SK-N-SH (cell line): ENCODE measurements around the gene KCNS1. TPM values are rescaled to one million over a fixed set of nuclear protein-coding genes. Genes with fewer than 3 reads are reported as not detected.

Experiments used
- CTCF ChIA-PET: fragments of 300-600, 350-600 bp; formaldehyde crosslinking; extraction: SDS; loops from one replicate; lab custom pipeline; 2021; lab: Yijun Ruan, JAX
- POLR2A ChIA-PET: fragments of 350-600 bp; sonication (Branson Sonifier 250); formaldehyde crosslinking; extraction: SDS; loops from one replicate; lab custom pipeline; 2020; ENCODE audit warnings: antibody characterized with exemption, inconsistent platforms; lab: Yijun Ruan, JAX
- DNase-seq: peaks from one replicate; pipeline ENCODE4 v3.0.0; 2012
- H2AFZ ChIP-seq: fragments of 200-600 bp; sonication (generic); 2 replicates; pipeline ENCODE4 v1.8.1; 2016; ENCODE audit warnings: antibody characterized with exemption, mild to moderate bottlenecking, low read depth
- H3F3A ChIP-seq: fragments of 200-600 bp; sonication (generic); replicated peaks from 2 replicates; pipeline ENCODE3; 2016; ENCODE audit warnings: antibody characterized with exemption, mild to moderate bottlenecking; ENCODE audit not compliant: insufficient read depth
- H3K27ac ChIP-seq, 2 experiments: fragments of 200-500 bp in 1 of 2; fragments of 200-600 bp in 1 of 2; sonication (Bioruptor generic) in 1 of 2; sonication (generic), shearing (Covaris generic) in 1 of 2; 2 replicates each; pipeline versions ENCODE4 v1.5.1 to v1.6.1; 2014 to 2016; ENCODE audit warnings: low read depth in 2 of 2, inconsistent platforms in 1 of 2, low read length in 1 of 2, mild to moderate bottlenecking in 1 of 2, mixed read lengths in 1 of 2
- H3K27me3 ChIP-seq: fragments of 200-600 bp; sonication (generic), shearing (Covaris generic); 2 replicates; pipeline ENCODE4 v1.6.1; 2016; ENCODE audit warnings: mixed run types; ENCODE audit not compliant: insufficient read depth
- H3K36me3 ChIP-seq, 2 experiments: fragments of 200-500 bp in 1 of 2; fragments of 200-600 bp in 1 of 2; sonication (Bioruptor generic) in 1 of 2; sonication (generic) in 1 of 2; replicated peaks in 1 of 2; 2 replicates each; pipeline versions ENCODE3 to v1.5.1; 2014 to 2016; ENCODE audit warnings: low read length in 1 of 2, mild to moderate bottlenecking in 1 of 2; ENCODE audit not compliant: insufficient read depth in 2 of 2, control insufficient read depth in 1 of 2
- H3K4me1 ChIP-seq, 2 experiments: fragments of 200-500 bp in 1 of 2; fragments of 200-600 bp in 1 of 2; sonication (Bioruptor generic) in 1 of 2; sonication (generic), shearing (Covaris generic) in 1 of 2; 2 replicates each; pipeline versions ENCODE4 v1.5.1 to v1.6.1; 2014 to 2016; ENCODE audit warnings: low read depth in 1 of 2, low read length in 1 of 2, mixed run types in 1 of 2; ENCODE audit not compliant: insufficient read depth in 2 of 2, control insufficient read depth in 1 of 2
- H3K4me2 ChIP-seq: fragments of 200-600 bp; sonication (generic), shearing (Covaris generic); 2 replicates; pipeline ENCODE4 v1.6.1; 2017; ENCODE audit warnings: mixed run types
- H3K4me3 ChIP-seq, 2 experiments: fragments of 200-500 bp in 1 of 2; fragments of 200-600 bp in 1 of 2; sonication (Bioruptor generic) in 1 of 2; sonication (generic), shearing (Covaris generic) in 1 of 2; 2 replicates each; pipeline versions ENCODE4 v1.5.1 to v1.8.1; 2014 to 2016; ENCODE audit warnings: low read depth in 2 of 2, inconsistent platforms in 1 of 2, low read length in 1 of 2, mild to moderate bottlenecking in 1 of 2, mixed read lengths in 1 of 2, moderate library complexity in 1 of 2
- H3K79me2 ChIP-seq: fragments of 200-600 bp; sonication (generic); 2 replicates; pipeline ENCODE4 v1.8.1; 2017; ENCODE audit warnings: mild to moderate bottlenecking; ENCODE audit not compliant: insufficient read depth
- H3K9ac ChIP-seq: fragments of 200-600 bp; sonication (generic); 2 replicates; pipeline ENCODE4 v1.6.1; 2017; ENCODE audit warnings: mixed run types
- H3K9me2 ChIP-seq: fragments of 200-600 bp; sonication (generic); 2 replicates; pipeline ENCODE4 v1.6.1; 2017; ENCODE audit warnings: mixed run types
- H3K9me3 ChIP-seq: fragments of 200-600 bp; sonication (generic); 2 replicates; pipeline ENCODE4 v1.6.1; 2017; ENCODE audit warnings: mixed run types, mild to moderate bottlenecking, moderate library complexity
- H4K20me1 ChIP-seq: fragments of 200-600 bp; sonication (generic); 2 replicates; pipeline ENCODE4 v1.6.1; 2017; ENCODE audit warnings: mild to moderate bottlenecking, mixed run types; ENCODE audit not compliant: insufficient read depth
- CHD2 ChIP-seq: fragments of 150-350 bp; IDR thresholded peaks from 2 replicates; pipeline ENCODE4 v1.6.1; 2018; ENCODE audit warnings: low read length; ENCODE audit not compliant: partially characterized antibody
- ELF1 ChIP-seq: IDR thresholded peaks from 2 replicates; pipeline ENCODE4 v1.4.0; 2012
- EP300 ChIP-seq, 2 experiments: IDR thresholded peaks; 2 replicates each; pipeline versions ENCODE4 v1.4.0 to v1.6.1; 2012; ENCODE audit warnings: borderline replicate concordance in 1 of 2, low read depth in 1 of 2, low read length in 1 of 2
- EZH2phosphoT487 ChIP-seq: fragments of 200-600 bp; sonication (generic); IDR thresholded peaks from 2 replicates; pipeline ENCODE4 v1.6.1; 2017; ENCODE audit warnings: low read depth, mixed run types, mild to moderate bottlenecking, antibody characterized with exemption, moderate library complexity, borderline replicate concordance
- FOXJ3 ChIP-seq: sonication (generic); formaldehyde crosslinking; IDR thresholded peaks from 2 replicates; pipeline ENCODE4 v1.5.1; 2020; ENCODE audit warnings: mild to moderate bottlenecking, missing genetic modification reagents
- FOXM1 ChIP-seq: IDR thresholded peaks from 2 replicates; pipeline ENCODE4 v1.4.0; 2012; ENCODE audit warnings: low read depth, mild to moderate bottlenecking
- GATA2 ChIP-seq: sonication (generic); formaldehyde crosslinking; IDR thresholded peaks from 2 replicates; pipeline ENCODE4 v1.5.0; 2020; ENCODE audit warnings: mild to moderate bottlenecking, missing genetic modification reagents
- IRF3 ChIP-seq: fragments of 150-350 bp; IDR thresholded peaks from 2 replicates; pipeline ENCODE4 v1.6.1; 2016; ENCODE audit warnings: mild to moderate bottlenecking, low read depth, low read length
- MXI1 ChIP-seq: IDR thresholded peaks from 2 replicates; pipeline ENCODE4 v1.6.1; 2012; ENCODE audit warnings: mild to moderate bottlenecking, low read depth, low read length, improper control_type of control experiment
- PBX3 ChIP-seq: IDR thresholded peaks from 2 replicates; pipeline ENCODE4; 2012
- POLR2AphosphoS5 ChIP-seq: IDR thresholded peaks from 2 replicates; pipeline ENCODE4 v1.6.1; 2012; ENCODE audit warnings: low read depth, low read length
- RCOR1 ChIP-seq: fragments of 150-350 bp; IDR thresholded peaks from 2 replicates; pipeline ENCODE4 v1.6.1; 2017; ENCODE audit warnings: antibody characterized with exemption, low read length
- REST ChIP-seq: IDR thresholded peaks from 2 replicates; pipeline ENCODE4 v1.6.1; 2012; ENCODE audit warnings: mild to moderate bottlenecking, low read depth, low read length, moderate library complexity
- RFX5 ChIP-seq: IDR thresholded peaks from 2 replicates; pipeline ENCODE4 v1.6.1; 2012; ENCODE audit warnings: mild to moderate bottlenecking, improper control_type of control experiment, low read length
- TAF1 ChIP-seq: IDR thresholded peaks from 2 replicates; pipeline ENCODE4 v1.6.1; 2012; ENCODE audit warnings: low read depth, mild to moderate bottlenecking, low read length, moderate library complexity, borderline replicate concordance
- TCF12 ChIP-seq: IDR thresholded peaks from 2 replicates; pipeline ENCODE4 v1.4.0; 2012
- YY1 ChIP-seq: IDR thresholded peaks from 2 replicates; pipeline ENCODE4 v1.4.0; 2012; ENCODE audit warnings: low read depth, mild to moderate bottlenecking
- WGBS: methylation state at CpG from one replicate; pipeline ENCODE4 v1.1.6; 2017; ENCODE audit warnings: low lambda C conversion rate; 5-methylcytosine and 5-hydroxymethylcytosine counted together
- polyA plus RNA-seq, 3 experiments: library from polyadenylated mRNA; depleted of rRNA; stranded (reverse); fragments of >200 nt; gene quantifications; 2 replicates each; pipeline ENCODE4 v1.2.3, GENCODE V29; 2012
- TF ChIP-seq, protein P1 (sequence below): IDR thresholded peaks from 2 replicates; pipeline ENCODE4 v1.4.0; 2012; ENCODE audit warnings: low read depth
- TF ChIP-seq, protein P2 (sequence below): fragments of 150-350 bp; IDR thresholded peaks from 2 replicates; pipeline ENCODE4 v1.6.1; 2017; ENCODE audit warnings: antibody characterized with exemption, low read length, low read depth, borderline replicate concordance
- TF ChIP-seq, protein P3 (sequence below): IDR thresholded peaks from 2 replicates; pipeline ENCODE4 v1.4.0; 2012; ENCODE audit warnings: low read depth, borderline replicate concordance
- TF ChIP-seq, protein P4 (sequence below): IDR thresholded peaks from 2 replicates; pipeline ENCODE4 v1.4.0; 2012; ENCODE audit warnings: low read depth, borderline replicate concordance

The KCNS1 gene
- polyA plus RNA-seq, 1 of the 3 experiments (the other 2 are of a cell fraction): 0.07 TPM

- no peak for TF ChIP-seq MXI1
- TF ChIP-seq ELF1: no peak
- TF ChIP-seq CHD2: no peak
Observed at GRCh38 chr20:45090481-45090880, 10.4 kb downstream of the KCNS1 start (continued).

DNA sequence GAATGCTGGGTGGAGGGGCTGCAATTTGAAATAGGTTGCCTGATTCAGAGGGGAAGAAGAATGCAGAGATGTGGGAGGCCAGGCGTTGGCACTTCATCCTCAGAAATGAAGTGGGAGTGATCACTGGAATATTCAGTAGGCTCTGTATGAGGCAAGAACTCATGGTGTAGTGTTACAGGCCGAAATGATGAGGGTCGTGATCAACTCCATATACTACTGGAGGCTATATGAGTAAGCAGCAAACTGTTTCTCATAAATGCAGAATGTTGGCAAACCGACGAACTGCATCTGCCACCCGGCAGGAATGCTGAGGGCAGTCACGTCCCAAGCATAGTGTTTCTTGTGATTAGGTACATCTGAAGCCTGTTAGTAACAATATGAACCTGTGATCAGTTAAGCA is 12.7 kb downstream of the KCNS1 start:
- H3K4me2 ChIP-seq: peak overlapping the region; percentile 55; the same call in 1 of the 2 replicates
- H3K9ac ChIP-seq: peak overlapping the region; percentile 55
- no peak overlapping the region for H3K4me3 ChIP-seq
- no peaks in the 10 kb centered on the region for H3K9me3 ChIP-seq
- peaks cover 22% of the 10 kb centered on the region for H3F3A ChIP-seq
- H3K27ac ChIP-seq: peak overlapping the region; percentile 79 to 91; a peak in 3 of 4 replicates
- no peaks in the 10 kb centered on the region for H3K79me2 ChIP-seq
- H2AFZ ChIP-seq: peak overlapping the region; percentile 53; the same call in 1 of the 2 replicates
- WGBS: 22% methylated on average over 7 of the region's 7 CpGs
- no peaks in the 10 kb centered on the region for H3K36me3 ChIP-seq
- no peaks in the 10 kb centered on the region for H4K20me1 ChIP-seq
- ChIA-PET POLR2A (no interaction called here), CTCF (interaction anchor here (1.2 kb wide), 1 partner anchor 9 kb away, joined by 4 read pairs; no protein-coding TSS in a partner anchor)
- no peak for DNase-seq
- peaks cover 0 to 4% of the 10 kb centered on the region in 2 experiments; a peak in 1 of 4 replicates for H3K4me1 ChIP-seq
- no peaks in the 10 kb centered on the region for H3K27me3 ChIP-seq
- H3K9me2 ChIP-seq: no peaks in the 10 kb centered on the region
- TF ChIP-seq FOXM1: peak; percentile 26; the same call in 1 of the 2 replicates
- no peak for TF ChIP-seq RCOR1
- TF ChIP-seq, protein P1, sequence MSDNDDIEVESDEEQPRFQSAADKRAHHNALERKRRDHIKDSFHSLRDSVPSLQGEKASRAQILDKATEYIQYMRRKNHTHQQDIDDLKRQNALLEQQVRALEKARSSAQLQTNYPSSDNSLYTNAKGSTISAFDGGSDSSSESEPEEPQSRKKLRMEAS: peak; percentile 52; the same call in 1 of the 2 replicates
- TF ChIP-seq EP300 (IDR thresholded peaks at IDR 0.05; ENCODE audit: borderline replicate concordance in 1 of 2, low read depth in 1 of 2, low read length in 1 of 2): peak in 1 of 2 experiments; percentile 78; a peak in 1 of 4 replicates
- no peak for TF ChIP-seq MXI1
- TF ChIP-seq GATA2 (CRISPR knock-in tag): no peak
- no peak for TF ChIP-seq ELF1
- no peak for TF ChIP-seq TAF1
- TF ChIP-seq, protein P2, sequence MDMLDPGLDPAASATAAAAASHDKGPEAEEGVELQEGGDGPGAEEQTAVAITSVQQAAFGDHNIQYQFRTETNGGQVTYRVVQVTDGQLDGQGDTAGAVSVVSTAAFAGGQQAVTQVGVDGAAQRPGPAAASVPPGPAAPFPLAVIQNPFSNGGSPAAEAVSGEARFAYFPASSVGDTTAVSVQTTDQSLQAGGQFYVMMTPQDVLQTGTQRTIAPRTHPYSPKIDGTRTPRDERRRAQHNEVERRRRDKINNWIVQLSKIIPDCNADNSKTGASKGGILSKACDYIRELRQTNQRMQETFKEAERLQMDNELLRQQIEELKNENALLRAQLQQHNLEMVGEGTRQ: no peak
- no peak for TF ChIP-seq IRF3
- TF ChIP-seq EZH2phosphoT487: no peak
- TF ChIP-seq FOXJ3 (CRISPR knock-in tag): no peak
- no peak for TF ChIP-seq REST
- TF ChIP-seq TCF12: peak; percentile 83
- no peak for TF ChIP-seq YY1
- TF ChIP-seq RFX5: no peak
- TF ChIP-seq, protein P3, sequence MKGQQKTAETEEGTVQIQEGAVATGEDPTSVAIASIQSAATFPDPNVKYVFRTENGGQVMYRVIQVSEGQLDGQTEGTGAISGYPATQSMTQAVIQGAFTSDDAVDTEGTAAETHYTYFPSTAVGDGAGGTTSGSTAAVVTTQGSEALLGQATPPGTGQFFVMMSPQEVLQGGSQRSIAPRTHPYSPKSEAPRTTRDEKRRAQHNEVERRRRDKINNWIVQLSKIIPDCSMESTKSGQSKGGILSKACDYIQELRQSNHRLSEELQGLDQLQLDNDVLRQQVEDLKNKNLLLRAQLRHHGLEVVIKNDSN: 0 out of 2 replicates have a peak, but pooled peaks have one; percentile 9
- peak; percentile 39; the same call in 1 of the 2 replicates for TF ChIP-seq POLR2AphosphoS5
- TF ChIP-seq CHD2: no peak
- TF ChIP-seq, protein P4, sequence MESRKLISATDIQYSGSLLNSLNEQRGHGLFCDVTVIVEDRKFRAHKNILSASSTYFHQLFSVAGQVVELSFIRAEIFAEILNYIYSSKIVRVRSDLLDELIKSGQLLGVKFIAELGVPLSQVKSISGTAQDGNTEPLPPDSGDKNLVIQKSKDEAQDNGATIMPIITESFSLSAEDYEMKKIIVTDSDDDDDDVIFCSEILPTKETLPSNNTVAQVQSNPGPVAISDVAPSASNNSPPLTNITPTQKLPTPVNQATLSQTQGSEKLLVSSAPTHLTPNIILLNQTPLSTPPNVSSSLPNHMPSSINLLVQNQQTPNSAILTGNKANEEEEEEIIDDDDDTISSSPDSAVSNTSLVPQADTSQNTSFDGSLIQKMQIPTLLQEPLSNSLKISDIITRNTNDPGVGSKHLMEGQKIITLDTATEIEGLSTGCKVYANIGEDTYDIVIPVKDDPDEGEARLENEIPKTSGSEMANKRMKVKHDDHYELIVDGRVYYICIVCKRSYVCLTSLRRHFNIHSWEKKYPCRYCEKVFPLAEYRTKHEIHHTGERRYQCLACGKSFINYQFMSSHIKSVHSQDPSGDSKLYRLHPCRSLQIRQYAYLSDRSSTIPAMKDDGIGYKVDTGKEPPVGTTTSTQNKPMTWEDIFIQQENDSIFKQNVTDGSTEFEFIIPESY: peak; percentile 6; the same call in 1 of the 2 replicates
- no peak; the same call in 1 of the 2 replicates for TF ChIP-seq PBX3
